ENCODE data around the gene ASTN2.

Gene ASTN2

GRCh38 chr9:117134826-117135500, 279.9 kb downstream of the ASTN2 start:
- TF ChIP-seq, protein P1, sequence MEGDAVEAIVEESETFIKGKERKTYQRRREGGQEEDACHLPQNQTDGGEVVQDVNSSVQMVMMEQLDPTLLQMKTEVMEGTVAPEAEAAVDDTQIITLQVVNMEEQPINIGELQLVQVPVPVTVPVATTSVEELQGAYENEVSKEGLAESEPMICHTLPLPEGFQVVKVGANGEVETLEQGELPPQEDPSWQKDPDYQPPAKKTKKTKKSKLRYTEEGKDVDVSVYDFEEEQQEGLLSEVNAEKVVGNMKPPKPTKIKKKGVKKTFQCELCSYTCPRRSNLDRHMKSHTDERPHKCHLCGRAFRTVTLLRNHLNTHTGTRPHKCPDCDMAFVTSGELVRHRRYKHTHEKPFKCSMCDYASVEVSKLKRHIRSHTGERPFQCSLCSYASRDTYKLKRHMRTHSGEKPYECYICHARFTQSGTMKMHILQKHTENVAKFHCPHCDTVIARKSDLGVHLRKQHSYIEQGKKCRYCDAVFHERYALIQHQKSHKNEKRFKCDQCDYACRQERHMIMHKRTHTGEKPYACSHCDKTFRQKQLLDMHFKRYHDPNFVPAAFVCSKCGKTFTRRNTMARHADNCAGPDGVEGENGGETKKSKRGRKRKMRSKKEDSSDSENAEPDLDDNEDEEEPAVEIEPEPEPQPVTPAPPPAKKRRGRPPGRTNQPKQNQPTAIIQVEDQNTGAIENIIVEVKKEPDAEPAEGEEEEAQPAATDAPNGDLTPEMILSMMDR (IDR thresholded peaks at IDR 0.05; ENCODE audit: insufficient read depth, low read length, poor library complexity, severe bottlenecking) = no peak
- Histone ChIP-seq H3K4me3 (replicated peaks; ENCODE audit: low read depth, low read length) (no peak overlapping the region), H3K27me3 (replicated peaks; ENCODE audit: control insufficient read depth, insufficient read depth, low read length) (no peaks in the 10 kb centered on the region), H3K36me3 (ENCODE audit: control insufficient read depth, insufficient read depth, low read length) (no peaks in the 10 kb centered on the region)
- no peak for DNase-seq (ENCODE audit: extremely low read depth, insufficient read length)

DNA sequence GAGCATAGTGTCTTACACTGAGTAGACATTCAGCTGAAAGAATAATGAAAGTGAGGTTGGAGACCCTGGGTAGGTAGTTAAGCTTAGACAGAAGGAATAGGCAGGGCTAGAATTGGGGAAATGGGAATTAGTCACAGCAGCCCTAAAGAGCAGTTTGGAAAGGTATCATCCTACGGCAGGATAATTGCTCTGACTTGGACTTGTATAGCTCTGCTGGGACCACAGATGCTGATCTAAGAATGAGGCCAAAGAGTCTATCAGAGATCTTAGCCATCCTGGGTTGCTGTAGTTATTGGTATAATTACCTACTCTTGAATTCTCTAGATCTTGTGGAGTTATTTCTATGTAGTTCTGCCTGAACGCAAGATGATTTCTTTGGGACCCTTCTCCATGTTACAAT, 288.0 kb downstream of the ASTN2 start:
- no peaks in the 10 kb centered on the region for H3K27me3 ChIP-seq (replicated peaks; ENCODE audit: control insufficient read depth, insufficient read depth, low read length)
- TF ChIP-seq, protein P1 (IDR thresholded peaks at IDR 0.05; ENCODE audit: insufficient read depth, low read length, poor library complexity, severe bottlenecking) = no peak
- H3K36me3 ChIP-seq (ENCODE audit: control insufficient read depth, insufficient read depth, low read length) = no peaks in the 10 kb centered on the region
- no peak overlapping the region for H3K4me3 ChIP-seq (replicated peaks; ENCODE audit: low read depth, low read length)
- no peak for DNase-seq (ENCODE audit: extremely low read depth, insufficient read length)

DNA sequence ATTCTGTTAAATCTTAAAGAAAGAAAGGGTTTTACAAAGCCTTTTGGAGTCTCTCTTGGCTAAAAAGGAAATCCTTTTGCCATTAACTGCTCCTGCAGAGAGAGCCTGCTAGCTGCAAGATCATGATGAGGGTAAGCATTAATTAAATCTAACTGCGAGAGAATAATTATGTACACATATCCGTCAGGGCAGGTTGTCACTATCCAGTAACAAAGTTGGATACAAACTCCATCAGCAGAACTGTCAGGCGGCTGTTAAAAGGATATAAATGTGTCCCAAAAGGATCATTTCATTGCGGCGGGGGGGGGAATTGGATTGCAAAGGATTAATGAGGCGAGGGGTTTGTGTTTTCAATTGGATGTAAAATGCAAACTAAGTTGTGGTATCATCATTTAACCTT, 289.3 kb downstream of the ASTN2 start:
- no peaks in the 10 kb centered on the region for H3K27me3 ChIP-seq (replicated peaks; ENCODE audit: control insufficient read depth, insufficient read depth, low read length)
- TF ChIP-seq, protein P1 (IDR thresholded peaks at IDR 0.05; ENCODE audit: insufficient read depth, low read length, poor library complexity, severe bottlenecking) = no peak
- H3K4me3 ChIP-seq (replicated peaks; ENCODE audit: low read depth, low read length) = no peak overlapping the region
- no peak for DNase-seq (ENCODE audit: extremely low read depth, insufficient read length)
- no peaks in the 10 kb centered on the region for H3K36me3 ChIP-seq (ENCODE audit: control insufficient read depth, insufficient read depth, low read length)

GRCh38 chr9:117123729-117124128, 291.1 kb downstream of the ASTN2 start:
- TF ChIP-seq, protein P1 (IDR thresholded peaks at IDR 0.05; ENCODE audit: insufficient read depth, low read length, poor library complexity, severe bottlenecking) = no peak
- H3K36me3 ChIP-seq (ENCODE audit: control insufficient read depth, insufficient read depth, low read length) = no peaks in the 10 kb centered on the region
- no peak for DNase-seq (ENCODE audit: extremely low read depth, insufficient read length)
- H3K4me3 ChIP-seq (replicated peaks; ENCODE audit: low read depth, low read length) = no peak overlapping the region
- no peaks in the 10 kb centered on the region for H3K27me3 ChIP-seq (replicated peaks; ENCODE audit: control insufficient read depth, insufficient read depth, low read length)

GRCh38 chr9:117122953-117123352, 291.9 kb downstream of the ASTN2 start:
- TF ChIP-seq, protein P1 (IDR thresholded peaks at IDR 0.05; ENCODE audit: insufficient read depth, low read length, poor library complexity, severe bottlenecking) = no peak
- no peak overlapping the region for H3K4me3 ChIP-seq (replicated peaks; ENCODE audit: low read depth, low read length)
- H3K36me3 ChIP-seq (ENCODE audit: control insufficient read depth, insufficient read depth, low read length) = no peaks in the 10 kb centered on the region
- no peaks in the 10 kb centered on the region for H3K27me3 ChIP-seq (replicated peaks; ENCODE audit: control insufficient read depth, insufficient read depth, low read length)
- no peak for DNase-seq (ENCODE audit: extremely low read depth, insufficient read length)

- Histone ChIP-seq H3K27me3 (replicated peaks; ENCODE audit: control insufficient read depth, insufficient read depth, low read length) (no peaks in the 10 kb centered on the region), H3K36me3 (ENCODE audit: control insufficient read depth, insufficient read depth, low read length) (no peaks in the 10 kb centered on the region), H3K4me3 (replicated peaks; ENCODE audit: low read depth, low read length) (no peak overlapping the region)
- DNase-seq (ENCODE audit: extremely low read depth, insufficient read length) = no peak
- TF ChIP-seq, protein P1 (IDR thresholded peaks at IDR 0.05; ENCODE audit: insufficient read depth, low read length, poor library complexity, severe bottlenecking) = no peak
These were observed 292.8 kb downstream of the ASTN2 start for GRCh38 chr9:117122102-117122501.

All from GM06990 (cell line).